CD4-positive, alpha-beta T cell (primary cell): ENCODE results near the gene IFT43. TPM values are rescaled to one million over a fixed set of nuclear protein-coding genes. Genes with fewer than 3 reads are reported as not detected.

Source experiments
- ATAC-seq: fragments of 200-7000 bp; cut with Tn5 transposase; one replicate; pipeline ENCODE4 v1.10.0; 2022; ENCODE audit warnings: mild to moderate bottlenecking; ENCODE audit not compliant: poor library complexity
- CTCF ChIA-PET: fragments of 350-600 bp; sonication (Branson Sonifier 250); formaldehyde crosslinking; loops from one replicate; lab custom pipeline; 2021; ENCODE audit warnings: antibody characterized with exemption, inconsistent platforms; lab: Charles Lee
- POLR2A ChIA-PET: fragments of 350-600 bp; sonication (Branson Sonifier 250); formaldehyde crosslinking; loops from one replicate; lab custom pipeline; 2021; ENCODE audit warnings: antibody characterized with exemption, inconsistent platforms; lab: Charles Lee
- DNase-seq, 14 experiments: peaks; one replicate each; pipeline ENCODE4 v3.0.0-alpha.2; 2013 to 2020; ENCODE audit warnings: mixed read lengths in 2 of 14
- H3K27ac ChIP-seq, 2 donors: one replicate each; pipeline versions ENCODE4 v1.5.1 to v1.7.0; 2013; ENCODE audit warnings: low read length in 2 of 2, low read depth in 1 of 2, mild to moderate bottlenecking in 1 of 2
- H3K27me3 ChIP-seq, 2 experiments: 1 replicate in 1 of 2; 2 replicates in 1 of 2; pipeline versions ENCODE4 v1.6.1 to v1.7.0; 2013; ENCODE audit warnings: low read length in 2 of 2, control low read depth in 1 of 2, mild to moderate bottlenecking in 1 of 2, moderate library complexity in 1 of 2; ENCODE audit not compliant: insufficient read depth in 2 of 2, control insufficient read depth in 1 of 2
- H3K36me3 ChIP-seq: one replicate; pipeline ENCODE4 v1.6.1; 2013; ENCODE audit warnings: low read length, control low read depth; ENCODE audit not compliant: insufficient read depth
- H3K4me1 ChIP-seq: one replicate; pipeline ENCODE4 v1.6.1; 2013; ENCODE audit warnings: low read length, control low read depth; ENCODE audit not compliant: insufficient read depth
- H3K4me3 ChIP-seq: one replicate; pipeline ENCODE4 v1.5.1; 2013; ENCODE audit warnings: mild to moderate bottlenecking, low read length, moderate library complexity
- H3K9me3 ChIP-seq, 2 experiments: 1 replicate in 1 of 2; 2 replicates in 1 of 2; pipeline versions ENCODE4 v1.6.1 to v1.7.0; 2013; ENCODE audit warnings: low read length in 2 of 2, mild to moderate bottlenecking in 2 of 2, control low read depth in 1 of 2, moderate library complexity in 1 of 2; ENCODE audit not compliant: control insufficient read depth in 1 of 2, insufficient read depth in 1 of 2
- H3K27ac Mint-ChIP-seq: one replicate; pipeline ENCODE4 v1.8.0; 2020; ENCODE audit warnings: mixed read lengths
- H3K27me3 Mint-ChIP-seq: one replicate; pipeline ENCODE4 v1.8.0; 2021; ENCODE audit warnings: mixed read lengths
- H3K36me3 Mint-ChIP-seq: one replicate; pipeline ENCODE4 v1.8.0; 2021; ENCODE audit warnings: low read depth, mixed read lengths
- H3K4me1 Mint-ChIP-seq: one replicate; pipeline ENCODE4 v1.8.0; 2021; ENCODE audit warnings: low read depth, mixed read lengths
- H3K4me3 Mint-ChIP-seq: one replicate; pipeline ENCODE4 v1.8.0; 2020; ENCODE audit warnings: mild to moderate bottlenecking, mixed read lengths
- H3K9me3 Mint-ChIP-seq: one replicate; pipeline ENCODE4 v1.8.0; 2020; ENCODE audit warnings: mixed read lengths
- CTCF ChIP-seq: fragments of 200-600 bp; IDR thresholded peaks from one replicate; pipeline ENCODE4 v1.8.0; 2022; ENCODE audit warnings: antibody characterized with exemption, mild to moderate bottlenecking
- intact Hi-C, 2 experiments: fragments of 100-400 bp; cut with DNase I in 1 of 2; cut with micrococcal nuclease in 1 of 2; formaldehyde crosslinking; loops; one replicate each; pipeline versions ENCODE4 v1.15.1 to v1.9.0; 2023 to 2025; cut with DNase I, micrococcal nuclease
- total RNA-seq, 174 experiments: library from RNA in 2 of 174; stranded (reverse) in 2 of 174; gene quantifications; one replicate each; pipeline ENCODE4 v1.2.3 and lab custom pipeline; 2021 to 2026

The IFT43 gene
- total RNA-seq, 2 experiments from 2014 or later = 10.0 to 11.1 TPM

GRCh38 chr14:76088326-76088725 is 102.8 kb downstream of the IFT43 start:
- H3K4me1 Mint-ChIP-seq = no peaks in the 10 kb centered on the region
- H3K4me3 Mint-ChIP-seq = no peak overlapping the region
- CTCF ChIA-PET = no interaction called here
- no peaks in the 10 kb centered on the region for H3K9me3 Mint-ChIP-seq
- H3K27ac ChIP-seq = no peak overlapping the region
- no peaks in the 10 kb centered on the region for H3K36me3 ChIP-seq
- intact Hi-C loops = no loop called here
- TF ChIP-seq CTCF = no peak
- no peaks in the 10 kb centered on the region for H3K9me3 ChIP-seq
- ATAC-seq (no peak), DNase-seq (no peak)
- no peaks in the 10 kb centered on the region for H3K36me3 Mint-ChIP-seq
- no peaks in the 10 kb centered on the region for H3K27me3 Mint-ChIP-seq
- H3K4me3 ChIP-seq = no peak overlapping the region
- no peaks in the 10 kb centered on the region for H3K27me3 ChIP-seq
- no peak overlapping the region for H3K27ac Mint-ChIP-seq
- no peaks in the 10 kb centered on the region for H3K4me1 ChIP-seq
- POLR2A ChIA-PET = no interaction called here

GRCh38 chr14:76088771-76089571 is 103.4 kb downstream of the IFT43 start:
- Histone ChIP-seq H3K27me3 (no peaks in the 10 kb centered on the region), H3K4me1 (no peaks in the 10 kb centered on the region), H3K27ac (no peak overlapping the region), H3K4me3 (no peak overlapping the region), H3K9me3 (no peaks in the 10 kb centered on the region), H3K36me3 (no peaks in the 10 kb centered on the region)
- ATAC-seq = no peak
- intact Hi-C loops = no loop called here
- no peak overlapping the region for H3K27ac Mint-ChIP-seq
- DNase-seq = no peak
- no peaks in the 10 kb centered on the region for H3K36me3 Mint-ChIP-seq
- POLR2A ChIA-PET = no interaction called here
- TF ChIP-seq CTCF = no peak
- H3K4me1 Mint-ChIP-seq = no peaks in the 10 kb centered on the region
- CTCF ChIA-PET = no interaction called here
- H3K27me3 Mint-ChIP-seq = no peaks in the 10 kb centered on the region
- H3K4me3 Mint-ChIP-seq = no peak overlapping the region
- no peaks in the 10 kb centered on the region for H3K9me3 Mint-ChIP-seq

GRCh38 chr14:76089575-76089974 is 104.0 kb downstream of the IFT43 start:
- H3K9me3 ChIP-seq = no peaks in the 10 kb centered on the region
- Mint-ChIP-seq H3K27me3 (no peaks in the 10 kb centered on the region), H3K36me3 (no peaks in the 10 kb centered on the region), H3K9me3 (no peaks in the 10 kb centered on the region), H3K27ac (no peak overlapping the region), H3K4me1 (no peaks in the 10 kb centered on the region), H3K4me3 (no peak overlapping the region)
- ATAC-seq (no peak), DNase-seq (no peak)
- ChIA-PET CTCF (no interaction called here), POLR2A (no interaction called here)
- H3K27ac ChIP-seq = no peak overlapping the region
- intact Hi-C loops = no loop called here
- H3K36me3 ChIP-seq = no peaks in the 10 kb centered on the region
- no peaks in the 10 kb centered on the region for H3K27me3 ChIP-seq
- no peaks in the 10 kb centered on the region for H3K4me1 ChIP-seq
- H3K4me3 ChIP-seq = no peak overlapping the region
- no peak for TF ChIP-seq CTCF
